Vagina (tissue), 2 donors: ENCODE results near the gene TMX4. TPM values are rescaled to one million over a fixed set of nuclear protein-coding genes. Genes with fewer than 3 reads are reported as not detected.

Source experiments
- DNase-seq, 2 donors: peaks; one replicate each; pipeline ENCODE4 v3.0.0-alpha.2; 2017; ENCODE audit errors: extremely low spot score in 2 of 2
- H3K27ac ChIP-seq: fragments of 200-600 bp; sonication (generic); one replicate; pipeline ENCODE4 v1.5.1; 2019
- H3K27me3 ChIP-seq: fragments of 200-600 bp; sonication (generic); one replicate; pipeline ENCODE4 v1.5.1; 2019
- H3K36me3 ChIP-seq, 2 donors: fragments of 200-600 bp; sonication (generic); one replicate each; pipeline ENCODE4 v1.5.1; 2017 to 2019
- H3K4me1 ChIP-seq: fragments of 200-600 bp; sonication (generic); one replicate; pipeline ENCODE4 v1.5.1; 2019
- H3K4me3 ChIP-seq, 2 donors: fragments of 200-600 bp; sonication (generic); 1 replicate in 1 of 2; 2 replicates in 1 of 2; pipeline ENCODE4 v1.5.1; 2016 to 2019
- H3K9me3 ChIP-seq: fragments of 200-600 bp; sonication (generic); one replicate; pipeline ENCODE4 v1.5.1; 2019
- POLR2A ChIP-seq, 2 donors: fragments of 450-650 bp; IDR thresholded peaks; one replicate each; pipeline ENCODE4 v1.6.1; 2017; ENCODE audit warnings: antibody characterized with exemption in 2 of 2, mild to moderate bottlenecking in 2 of 2, moderate library complexity in 2 of 2
- POLR2AphosphoS5 ChIP-seq, 2 donors: sonication (generic); formaldehyde crosslinking; IDR thresholded peaks; one replicate each; pipeline ENCODE4 v1.9.0; 2017; ENCODE audit warnings: antibody characterized with exemption in 2 of 2, mild to moderate bottlenecking in 2 of 2, low read depth in 1 of 2; ENCODE audit not compliant: insufficient read depth in 1 of 2
- intact Hi-C: fragments of 100-400 bp; cut with DNase I; formaldehyde crosslinking; loops from one replicate; pipeline ENCODE4 v1.15.1; 2023
- total RNA-seq: library from RNA; depleted of rRNA; stranded (reverse); fragments of >200 nt; gene quantifications from one replicate; pipeline ENCODE4 v1.2.3, GENCODE V29; 2016
- TF ChIP-seq, protein P1 (sequence below), 3 experiments: fragments of 450-650 bp in 2 of 3; fragments of 200-600 bp in 1 of 3; sonication (generic) in 1 of 3; IDR thresholded peaks; one replicate each; pipeline ENCODE4 v1.5.1; 2017 to 2019; ENCODE audit warnings: antibody characterized with exemption in 3 of 3, mild to moderate bottlenecking in 2 of 3, moderate library complexity in 2 of 3

The TMX4 gene
- total RNA-seq, 1 donor from 2014 or later = 33.9 TPM

DNA sequence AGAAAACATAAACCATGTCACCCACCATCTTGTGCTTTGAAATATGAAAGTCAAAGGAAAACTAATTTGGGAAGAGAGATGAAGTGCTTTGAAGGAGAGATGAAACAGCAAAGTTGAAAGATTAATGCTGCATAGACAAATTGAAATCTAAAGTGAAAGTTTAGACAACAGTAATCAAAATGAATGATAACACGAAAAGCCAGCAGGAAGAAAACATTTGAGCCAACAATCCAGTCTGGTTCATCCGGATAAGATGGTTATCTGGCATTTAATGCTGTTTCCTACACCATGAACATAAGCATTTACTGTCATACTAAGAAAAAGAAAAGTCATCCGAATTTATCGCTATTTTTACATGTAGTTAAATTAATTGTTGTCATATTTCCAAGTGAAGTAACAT, 79.9 kb downstream of the TMX4 start:
- Histone ChIP-seq H3K27ac (no peak overlapping the region), H3K4me3 (no peak overlapping the region), H3K27me3 (no peaks in the 10 kb centered on the region), H3K9me3 (no peaks in the 10 kb centered on the region), H3K36me3 (no peaks in the 10 kb centered on the region), H3K4me1 (no peaks in the 10 kb centered on the region)
- TF ChIP-seq, protein P1, sequence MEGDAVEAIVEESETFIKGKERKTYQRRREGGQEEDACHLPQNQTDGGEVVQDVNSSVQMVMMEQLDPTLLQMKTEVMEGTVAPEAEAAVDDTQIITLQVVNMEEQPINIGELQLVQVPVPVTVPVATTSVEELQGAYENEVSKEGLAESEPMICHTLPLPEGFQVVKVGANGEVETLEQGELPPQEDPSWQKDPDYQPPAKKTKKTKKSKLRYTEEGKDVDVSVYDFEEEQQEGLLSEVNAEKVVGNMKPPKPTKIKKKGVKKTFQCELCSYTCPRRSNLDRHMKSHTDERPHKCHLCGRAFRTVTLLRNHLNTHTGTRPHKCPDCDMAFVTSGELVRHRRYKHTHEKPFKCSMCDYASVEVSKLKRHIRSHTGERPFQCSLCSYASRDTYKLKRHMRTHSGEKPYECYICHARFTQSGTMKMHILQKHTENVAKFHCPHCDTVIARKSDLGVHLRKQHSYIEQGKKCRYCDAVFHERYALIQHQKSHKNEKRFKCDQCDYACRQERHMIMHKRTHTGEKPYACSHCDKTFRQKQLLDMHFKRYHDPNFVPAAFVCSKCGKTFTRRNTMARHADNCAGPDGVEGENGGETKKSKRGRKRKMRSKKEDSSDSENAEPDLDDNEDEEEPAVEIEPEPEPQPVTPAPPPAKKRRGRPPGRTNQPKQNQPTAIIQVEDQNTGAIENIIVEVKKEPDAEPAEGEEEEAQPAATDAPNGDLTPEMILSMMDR (IDR thresholded peaks at IDR 0.05) = no peak
- TF ChIP-seq POLR2AphosphoS5 (IDR thresholded peaks at IDR 0.05; ENCODE audit: insufficient read depth in 1 of 2, low read depth in 1 of 2) (no peak), POLR2A (IDR thresholded peaks at IDR 0.05) (no peak)
- no peak for DNase-seq
- intact Hi-C loops = no loop called here

DNA sequence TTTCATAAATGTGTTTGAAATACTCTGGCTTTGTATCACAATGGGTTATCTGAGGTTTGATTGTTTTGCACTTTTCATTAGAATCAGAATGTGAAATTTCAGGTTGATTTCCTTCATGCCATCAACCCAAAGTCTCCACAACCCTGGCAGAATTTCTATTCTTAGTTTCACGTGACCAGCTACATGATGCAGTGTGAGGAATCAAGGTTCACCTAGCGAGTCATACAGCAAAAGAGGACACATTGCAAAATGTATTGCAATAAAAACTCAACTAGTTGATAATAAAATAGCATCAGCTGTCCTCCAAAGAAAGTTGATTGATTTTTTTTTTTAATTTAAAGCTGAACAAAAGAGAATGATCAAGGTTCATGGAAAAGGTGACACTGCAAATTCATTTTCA, 81.5 kb downstream of the TMX4 start:
- Histone ChIP-seq H3K9me3 (no peaks in the 10 kb centered on the region), H3K27me3 (no peaks in the 10 kb centered on the region), H3K36me3 (no peaks in the 10 kb centered on the region), H3K4me3 (no peak overlapping the region), H3K4me1 (no peaks in the 10 kb centered on the region), H3K27ac (no peak overlapping the region)
- TF ChIP-seq POLR2A (IDR thresholded peaks at IDR 0.05) (no peak), POLR2AphosphoS5 (IDR thresholded peaks at IDR 0.05; ENCODE audit: insufficient read depth in 1 of 2, low read depth in 1 of 2) (no peak)
- TF ChIP-seq, protein P1 (IDR thresholded peaks at IDR 0.05) = no peak
- DNase-seq = no peak
- intact Hi-C loops = no loop called here

DNA sequence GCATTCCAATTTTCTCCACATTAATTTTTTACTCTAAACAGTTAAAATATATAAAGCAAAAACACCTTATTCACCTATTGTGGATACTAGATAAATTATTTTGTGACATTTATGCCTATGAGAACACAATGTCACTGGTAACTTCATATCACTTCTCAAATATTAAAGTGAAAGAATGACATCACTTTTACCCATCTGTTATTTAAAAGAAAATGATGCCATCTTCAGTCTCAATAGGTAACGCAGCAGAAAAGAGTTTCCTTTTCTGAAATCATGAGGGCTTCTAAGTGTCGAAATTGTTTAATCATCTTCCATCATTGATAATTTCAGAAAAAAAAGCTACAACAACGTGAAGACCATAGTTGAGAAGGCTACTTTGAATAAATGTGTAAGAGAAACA, 82.2 kb downstream of the TMX4 start:
- no peak for DNase-seq
- H3K27ac ChIP-seq = no peak overlapping the region
- intact Hi-C loops = no loop called here
- no peaks in the 10 kb centered on the region for H3K9me3 ChIP-seq
- H3K4me3 ChIP-seq = no peak overlapping the region
- no peaks in the 10 kb centered on the region for H3K27me3 ChIP-seq
- no peak for TF ChIP-seq POLR2A (IDR thresholded peaks at IDR 0.05)
- TF ChIP-seq, protein P1 (IDR thresholded peaks at IDR 0.05) = no peak
- TF ChIP-seq POLR2AphosphoS5 (IDR thresholded peaks at IDR 0.05; ENCODE audit: insufficient read depth in 1 of 2, low read depth in 1 of 2) = no peak
- no peaks in the 10 kb centered on the region for H3K4me1 ChIP-seq
- no peaks in the 10 kb centered on the region for H3K36me3 ChIP-seq

DNA sequence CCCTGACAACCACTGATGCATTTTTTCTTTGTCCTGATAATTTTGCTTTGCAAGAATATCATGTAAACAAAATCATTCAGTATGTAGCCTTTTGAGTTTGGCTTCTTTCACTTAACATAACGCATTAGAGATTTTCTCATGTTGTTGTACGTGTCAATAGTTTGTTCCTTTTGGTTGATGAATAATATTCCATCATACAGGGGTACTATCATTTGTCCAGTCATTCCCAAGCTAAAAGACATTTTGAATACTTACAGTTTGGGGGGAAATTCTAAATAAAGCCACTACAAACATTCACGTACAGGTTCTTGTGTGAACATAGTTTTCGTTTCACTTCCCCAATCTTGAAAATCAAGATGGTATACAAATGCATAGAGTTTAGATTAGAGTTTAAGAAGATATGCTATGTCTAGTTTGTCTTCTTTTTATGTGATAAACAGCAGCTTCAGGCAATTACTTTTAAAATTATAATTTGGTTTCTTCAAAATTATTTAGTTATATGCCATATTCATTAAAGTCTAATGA, 84.5 kb downstream of the TMX4 start:
- H3K4me1 ChIP-seq = no peaks in the 10 kb centered on the region
- H3K27me3 ChIP-seq = no peaks in the 10 kb centered on the region
- no peak overlapping the region for H3K4me3 ChIP-seq
- H3K27ac ChIP-seq = no peak overlapping the region
- no peaks in the 10 kb centered on the region for H3K36me3 ChIP-seq
- no peaks in the 10 kb centered on the region for H3K9me3 ChIP-seq
- intact Hi-C loops = no loop called here
- no peak for DNase-seq
- no peak for TF ChIP-seq POLR2A (IDR thresholded peaks at IDR 0.05)
- TF ChIP-seq, protein P1 (IDR thresholded peaks at IDR 0.05) = no peak
- TF ChIP-seq POLR2AphosphoS5 (IDR thresholded peaks at IDR 0.05; ENCODE audit: insufficient read depth in 1 of 2, low read depth in 1 of 2) = no peak

DNA sequence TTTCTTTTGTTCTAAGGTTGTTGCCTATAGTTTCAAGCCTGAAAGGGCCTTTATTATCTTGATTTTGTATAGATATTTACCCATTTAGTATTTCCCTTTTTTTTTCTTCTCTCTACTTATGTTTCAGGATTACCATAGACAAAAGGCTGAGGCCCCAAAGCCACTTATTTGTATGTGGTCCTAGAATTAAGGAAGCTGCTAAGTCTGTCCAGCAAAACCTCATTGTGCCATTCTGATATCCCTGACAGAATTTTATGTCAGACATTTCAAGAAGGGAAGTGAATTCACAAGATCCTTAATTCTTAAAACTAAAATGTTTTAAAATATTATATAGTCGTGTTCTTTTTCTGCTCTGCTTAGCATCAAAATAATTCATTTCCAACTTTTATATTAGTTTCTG, 86.2 kb downstream of the TMX4 start:
- no peak for DNase-seq
- H3K27me3 ChIP-seq = no peaks in the 10 kb centered on the region
- H3K36me3 ChIP-seq = no peaks in the 10 kb centered on the region
- no peak overlapping the region for H3K4me3 ChIP-seq
- H3K9me3 ChIP-seq = no peaks in the 10 kb centered on the region
- TF ChIP-seq POLR2A (IDR thresholded peaks at IDR 0.05) (no peak), POLR2AphosphoS5 (IDR thresholded peaks at IDR 0.05; ENCODE audit: insufficient read depth in 1 of 2, low read depth in 1 of 2) (no peak)
- TF ChIP-seq, protein P1 (IDR thresholded peaks at IDR 0.05) = no peak
- intact Hi-C loops = no loop called here
- H3K4me1 ChIP-seq = no peaks in the 10 kb centered on the region
- no peak overlapping the region for H3K27ac ChIP-seq
